ENCODE measurements around the gene S100A8.

- TF ChIP-seq POLR2AphosphoS5 (IDR thresholded peaks at IDR 0.05; ENCODE audit: borderline replicate concordance, low read depth, low read length) (no peak), EZH2 (IDR thresholded peaks at IDR 0.05) (no peak), FOXP2 (optimal IDR thresholded peaks at IDR 0.05; ENCODE audit: control extremely low read depth, extremely low read length, insufficient read depth) (no peak)
These were observed 38.4 kb downstream of the S100A8 start for GRCh38 chr1:153352523-153352922.
